Suprapubic skin (tissue), 4 donors: ENCODE results near the gene TRPM6.

ENCODE experiments used
- POLR2A ChIP-seq, 2 donors: fragments of 450-650 bp; IDR thresholded peaks; one replicate each; pipeline ENCODE4 v1.6.1; 2017; ENCODE audit warnings: antibody characterized with exemption in 2 of 2, mild to moderate bottlenecking in 2 of 2, moderate library complexity in 2 of 2
- POLR2AphosphoS5 ChIP-seq, 3 donors: sonication (generic); formaldehyde crosslinking; IDR thresholded peaks; one replicate each; pipeline ENCODE4 v1.6.1; 2017; ENCODE audit warnings: antibody characterized with exemption in 3 of 3
- TF ChIP-seq, protein P1 (sequence below), 2 donors: fragments of 200-600 bp in 1 of 2; fragments of 450-650 bp in 1 of 2; sonication (generic) in 1 of 2; IDR thresholded peaks; one replicate each; pipeline ENCODE4 v1.5.1; 2016 to 2019; ENCODE audit warnings: antibody characterized with exemption in 2 of 2, mild to moderate bottlenecking in 1 of 2, moderate library complexity in 1 of 2

DNA sequence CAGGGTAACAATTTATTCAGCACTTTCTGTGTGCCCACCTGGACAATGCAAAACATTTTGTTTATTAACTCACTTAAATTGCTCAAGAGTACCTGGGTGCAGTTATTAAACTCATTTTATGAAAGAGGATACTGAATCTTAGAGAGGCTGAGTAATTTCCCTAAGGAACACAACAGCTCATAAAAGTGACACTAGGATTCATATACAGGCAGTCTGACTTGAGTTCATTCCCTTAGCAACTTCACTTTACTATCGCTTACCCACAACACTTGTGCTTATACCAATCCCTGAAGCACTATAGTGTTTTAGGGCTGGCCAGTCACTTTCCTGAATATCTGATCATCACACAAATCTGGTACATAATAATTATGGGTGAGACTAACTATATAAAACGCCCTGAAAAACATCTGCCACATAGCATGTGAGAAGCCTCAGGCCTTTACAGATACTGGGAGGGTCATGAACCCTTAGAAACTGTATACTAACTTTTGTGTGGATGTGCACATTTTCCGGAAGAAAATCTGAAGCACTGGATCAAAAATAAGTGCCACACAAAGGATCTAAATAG is 11.3 kb downstream of the TRPM6 start:
- TF ChIP-seq, protein P1, sequence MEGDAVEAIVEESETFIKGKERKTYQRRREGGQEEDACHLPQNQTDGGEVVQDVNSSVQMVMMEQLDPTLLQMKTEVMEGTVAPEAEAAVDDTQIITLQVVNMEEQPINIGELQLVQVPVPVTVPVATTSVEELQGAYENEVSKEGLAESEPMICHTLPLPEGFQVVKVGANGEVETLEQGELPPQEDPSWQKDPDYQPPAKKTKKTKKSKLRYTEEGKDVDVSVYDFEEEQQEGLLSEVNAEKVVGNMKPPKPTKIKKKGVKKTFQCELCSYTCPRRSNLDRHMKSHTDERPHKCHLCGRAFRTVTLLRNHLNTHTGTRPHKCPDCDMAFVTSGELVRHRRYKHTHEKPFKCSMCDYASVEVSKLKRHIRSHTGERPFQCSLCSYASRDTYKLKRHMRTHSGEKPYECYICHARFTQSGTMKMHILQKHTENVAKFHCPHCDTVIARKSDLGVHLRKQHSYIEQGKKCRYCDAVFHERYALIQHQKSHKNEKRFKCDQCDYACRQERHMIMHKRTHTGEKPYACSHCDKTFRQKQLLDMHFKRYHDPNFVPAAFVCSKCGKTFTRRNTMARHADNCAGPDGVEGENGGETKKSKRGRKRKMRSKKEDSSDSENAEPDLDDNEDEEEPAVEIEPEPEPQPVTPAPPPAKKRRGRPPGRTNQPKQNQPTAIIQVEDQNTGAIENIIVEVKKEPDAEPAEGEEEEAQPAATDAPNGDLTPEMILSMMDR (IDR thresholded peaks at IDR 0.05), result no peak
- TF ChIP-seq POLR2A (IDR thresholded peaks at IDR 0.05), result no peak
- TF ChIP-seq POLR2AphosphoS5 (IDR thresholded peaks at IDR 0.05), result no peak
